GM04503 (cell line): ENCODE data around the gene FKRP.
"Not testable (repeated sequence)": the region's sequence is repeated elsewhere in the genome, so short reads cannot be mapped to it uniquely, and the experiment has no call there.

ENCODE experiments used
- DNase-seq: peaks from one replicate; pipeline ENCODE4 v3.0.0-alpha.2; 2012; ENCODE audit warnings: low read depth

Gene FKRP

GRCh38 chr19:46759817-46760333, 14.0 kb downstream of the FKRP start:
- DNase-seq: peak; percentile 100

GRCh38 chr19:46760363-46760762, 14.5 kb downstream of the FKRP start:
- no peak for DNase-seq

- DNase-seq: peak; percentile 37
Observed at GRCh38 chr19:46760897-46761296, 15.0 kb downstream of the FKRP start.

- peak; percentile 42 for DNase-seq
Observed at GRCh38 chr19:46761418-46761831, 15.6 kb downstream of the FKRP start.

- no peak for DNase-seq
Observed at GRCh38 chr19:46762245-46762890, 16.5 kb downstream of the FKRP start.

- DNase-seq: no peak
Observed at GRCh38 chr19:46764817-46765291, 19.0 kb downstream of the FKRP start.

- no peak for DNase-seq
Observed at GRCh38 chr19:46766569-46767317, 20.9 kb downstream of the FKRP start.

- not testable (repeated sequence) for DNase-seq
Observed at GRCh38 chr19:46768746-46769145, 22.9 kb downstream of the FKRP start.

- no peak for DNase-seq
Observed at GRCh38 chr19:46772170-46773017, 26.5 kb downstream of the FKRP start.

- DNase-seq: no peak
Observed at GRCh38 chr19:46773018-46773399, 27.2 kb downstream of the FKRP start.

GRCh38 chr19:46775642-46776258, 29.9 kb downstream of the FKRP start:
- no peak for DNase-seq

- DNase-seq: no peak
Observed at GRCh38 chr19:46776927-46777911, 31.4 kb downstream of the FKRP start.

GRCh38 chr19:46777956-46778645, 32.2 kb downstream of the FKRP start:
- DNase-seq: not testable (repeated sequence)

GRCh38 chr19:46782355-46783019, 36.6 kb downstream of the FKRP start:
- no peak for DNase-seq

GRCh38 chr19:46783670-46784069, 37.8 kb downstream of the FKRP start:
- no peak for DNase-seq

- DNase-seq: peak; percentile 77
Observed at GRCh38 chr19:46784262-46785053, 38.6 kb downstream of the FKRP start.

- no peak for DNase-seq
Observed at GRCh38 chr19:46785054-46785979, 39.5 kb downstream of the FKRP start.

GRCh38 chr19:46785980-46786235, 40.1 kb downstream of the FKRP start:
- no peak for DNase-seq
